ENCODE measurements around the gene TEX9.

Gene TEX9

DNA sequence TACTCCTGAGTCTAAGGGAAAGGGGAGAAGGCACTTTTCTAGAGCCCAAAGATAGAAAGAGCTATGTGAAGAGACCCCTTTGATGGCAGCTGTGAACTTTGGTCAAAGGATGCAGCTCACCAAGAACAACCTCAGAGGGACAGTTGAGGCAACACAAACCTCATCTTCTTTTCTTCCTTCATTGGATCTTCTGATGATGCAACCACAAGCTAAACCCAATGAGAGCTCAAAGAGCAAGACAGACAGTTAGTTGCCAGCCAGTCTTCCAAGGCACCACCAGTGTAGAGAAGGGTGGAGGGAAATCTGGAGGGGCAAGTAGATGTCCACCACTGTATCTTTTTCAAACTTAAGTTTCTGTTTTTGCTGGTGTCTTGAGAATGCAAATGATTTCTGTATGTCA lies 110.1 kb downstream of the TEX9 start:
- Histone ChIP-seq H3K36me3 (ENCODE audit: insufficient read depth, low read length) (no peaks in the 10 kb centered on the region), H3K4me1 (ENCODE audit: insufficient read depth, low read length) (no peaks in the 10 kb centered on the region), H3K4me3 (ENCODE audit: low read depth in 1 of 2, low read length in 2 of 2) (no peak overlapping the region), H3K27ac (ENCODE audit: low read depth, low read length) (no peak overlapping the region), H3K9me3 (ENCODE audit: low read length) (no peaks in the 10 kb centered on the region), H3K9ac (ENCODE audit: low read length) (no peak overlapping the region), H3K27me3 (ENCODE audit: control insufficient read depth in 1 of 2, insufficient read depth in 2 of 2, low read length in 2 of 2) (no peaks in the 10 kb centered on the region)

All from muscle layer of colon (tissue), 2 donors.